GM19023 (cell line): ENCODE data around the gene CFAP20.

Source experiments
- ATAC-seq: cut with Tn5 transposase; IDR thresholded peaks from one replicate; pipeline ENCODE4 v1.9.1; 2021; ENCODE audit warnings: mild to moderate bottlenecking, moderate library complexity; ENCODE audit not compliant: unreplicated experiment

The CFAP20 gene

DNA sequence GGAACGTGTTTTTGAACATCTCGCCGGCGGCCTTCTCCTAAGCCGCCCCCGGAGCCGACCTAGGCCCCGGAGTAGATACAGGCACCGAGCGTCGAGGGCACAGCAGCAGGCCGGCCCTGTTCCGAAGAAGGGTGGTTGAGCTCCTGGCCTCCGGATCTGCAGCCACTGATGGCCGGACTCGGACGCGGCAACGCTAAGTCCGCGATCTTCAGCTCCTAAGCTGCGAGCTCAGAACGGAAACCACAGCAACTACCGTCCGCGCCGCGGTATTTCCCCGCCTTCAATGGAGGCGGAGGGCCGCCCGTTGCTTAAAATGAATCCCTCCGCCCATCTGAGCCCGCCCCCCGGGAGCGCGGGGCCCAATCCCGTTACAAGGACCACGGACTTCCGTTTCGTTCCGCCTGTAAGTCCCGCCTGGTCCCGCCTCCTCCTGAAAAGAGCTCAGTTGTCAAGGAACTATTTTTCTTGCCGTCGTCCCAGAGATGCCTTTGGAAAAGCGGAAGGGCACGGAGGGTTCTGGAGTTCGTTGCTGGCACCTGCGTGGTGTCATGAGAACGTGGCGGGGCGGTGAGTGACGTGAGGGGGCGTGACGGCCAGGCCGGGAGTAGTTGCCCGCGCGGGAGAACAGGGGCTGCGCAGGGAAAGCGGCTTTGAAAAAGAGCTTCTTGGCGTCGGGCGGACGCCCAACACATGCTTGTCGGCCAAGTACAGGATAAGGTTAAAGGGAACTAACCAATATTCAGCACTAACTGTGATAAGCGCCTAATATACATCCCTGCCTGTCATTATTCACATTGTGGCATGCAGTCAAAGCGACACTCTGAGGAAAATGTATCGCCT lies at the start of gene CFAP20:
TSS of gene CFAP20 (minus strand) at position 285 of the 840 bp plus-strand sequence. CDS start at position 19, 266 bp downstream.
- ATAC-seq: peak; percentile 92

DNA sequence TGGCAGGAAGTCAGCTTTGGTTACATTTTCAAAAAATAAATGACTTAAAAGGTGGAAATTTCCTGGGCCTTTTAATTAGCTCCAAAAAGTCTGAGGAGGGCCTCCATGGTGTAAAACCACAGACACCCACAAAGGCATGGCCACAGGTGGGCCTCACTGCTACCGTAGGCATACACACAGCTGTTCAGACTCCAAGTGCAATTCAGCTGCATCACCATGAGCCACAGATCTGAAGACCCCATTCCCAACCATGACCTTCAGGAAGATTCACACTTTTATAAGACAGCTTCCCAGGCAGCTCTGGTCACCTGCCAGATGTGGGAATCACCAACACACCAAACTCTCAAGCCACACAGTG lies 48.2 kb upstream of the CFAP20 start:
- no peak for ATAC-seq

DNA sequence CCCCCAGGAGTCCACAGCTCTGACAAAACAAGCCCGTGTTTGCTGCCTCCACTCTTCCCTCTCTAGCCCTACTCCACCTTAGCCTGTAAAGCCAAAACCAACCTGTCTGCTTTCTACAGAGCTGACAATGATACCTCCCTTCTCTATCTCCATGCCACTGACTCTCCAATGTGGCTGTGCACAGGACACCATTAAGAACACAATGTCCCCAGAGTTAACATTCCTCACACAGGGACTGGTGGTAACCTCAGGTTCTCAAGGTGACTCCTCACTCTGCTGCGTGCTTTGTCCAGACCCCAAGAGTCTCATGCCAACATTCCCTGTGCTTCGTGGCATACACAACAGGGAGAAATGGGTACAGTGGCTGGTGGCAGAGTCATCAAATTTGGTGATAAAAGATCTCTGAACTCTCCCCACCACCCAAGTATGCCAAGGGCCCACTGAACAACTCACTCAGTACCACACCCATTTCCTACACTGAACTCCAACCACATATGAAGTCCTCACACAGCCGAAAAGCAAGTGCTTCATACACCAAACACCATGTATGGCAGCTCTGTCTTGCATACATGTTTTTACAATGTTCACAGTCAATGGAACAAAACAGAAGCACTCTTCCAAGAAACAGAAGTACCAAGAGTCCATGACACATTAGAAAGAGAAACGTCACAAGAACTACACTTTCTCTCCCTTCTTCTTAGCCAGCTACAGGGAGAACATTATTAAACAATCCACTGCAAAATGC lies 47.6 kb upstream of the CFAP20 start:
- no peak for ATAC-seq

DNA sequence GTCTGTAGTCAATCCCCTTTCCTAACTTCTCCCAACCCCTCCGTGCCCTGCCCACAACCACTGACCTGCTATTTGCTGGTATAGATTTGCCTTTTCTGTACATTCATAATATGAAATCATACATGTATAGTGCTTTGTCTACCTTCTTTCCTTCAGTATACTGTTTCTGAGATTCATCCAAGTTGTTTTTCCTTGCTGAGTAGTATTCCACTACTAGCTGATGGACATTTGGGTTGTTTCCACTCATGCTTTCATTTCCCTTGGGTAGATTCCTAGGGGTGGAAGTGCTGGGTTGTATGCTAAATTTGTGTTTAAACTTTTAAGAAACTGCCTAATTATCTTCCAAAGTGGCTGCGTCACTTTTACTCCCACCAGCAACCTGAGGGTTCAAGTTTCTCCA lies 41.0 kb upstream of the CFAP20 start:
- ATAC-seq: no peak

DNA sequence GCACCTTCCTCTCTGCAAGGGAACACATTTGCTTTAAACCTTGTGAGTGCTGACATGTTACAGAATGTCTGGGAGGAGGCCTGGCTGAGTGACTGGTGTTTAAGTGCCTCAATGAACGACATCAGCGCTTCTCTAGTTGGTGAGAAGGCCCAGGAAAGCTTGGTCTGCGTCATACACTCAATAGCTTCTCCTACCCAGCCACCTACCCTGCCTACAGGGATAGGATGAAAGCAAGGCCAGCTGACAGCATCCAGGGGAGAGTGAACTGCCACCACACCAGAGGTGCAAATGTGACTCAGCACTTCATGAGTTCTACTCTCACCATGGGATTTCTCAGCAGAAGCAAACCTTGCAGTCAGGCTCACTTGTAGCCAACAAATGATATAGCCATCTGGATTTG lies 31.7 kb upstream of the CFAP20 start:
- ATAC-seq: no peak

DNA sequence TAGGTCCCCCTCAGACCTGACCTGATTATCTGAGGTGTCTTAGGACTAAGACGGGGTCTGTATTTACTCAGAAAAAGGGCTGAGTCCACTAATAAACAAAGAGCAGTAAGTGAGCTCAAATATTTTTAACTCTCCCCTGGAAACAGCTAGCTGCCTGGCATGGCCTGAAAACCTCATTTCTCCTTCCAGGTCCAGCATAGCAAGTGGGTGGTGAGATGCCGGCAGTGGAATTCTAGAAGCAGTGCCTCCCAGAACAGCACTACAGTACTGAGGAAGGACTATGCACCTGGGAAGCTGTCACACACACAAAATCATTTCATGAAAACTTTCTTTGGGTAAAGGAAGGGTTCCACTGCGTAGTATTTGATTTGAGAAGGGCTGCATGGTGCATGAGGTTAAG lies 29.5 kb upstream of the CFAP20 start:
- no peak for ATAC-seq

DNA sequence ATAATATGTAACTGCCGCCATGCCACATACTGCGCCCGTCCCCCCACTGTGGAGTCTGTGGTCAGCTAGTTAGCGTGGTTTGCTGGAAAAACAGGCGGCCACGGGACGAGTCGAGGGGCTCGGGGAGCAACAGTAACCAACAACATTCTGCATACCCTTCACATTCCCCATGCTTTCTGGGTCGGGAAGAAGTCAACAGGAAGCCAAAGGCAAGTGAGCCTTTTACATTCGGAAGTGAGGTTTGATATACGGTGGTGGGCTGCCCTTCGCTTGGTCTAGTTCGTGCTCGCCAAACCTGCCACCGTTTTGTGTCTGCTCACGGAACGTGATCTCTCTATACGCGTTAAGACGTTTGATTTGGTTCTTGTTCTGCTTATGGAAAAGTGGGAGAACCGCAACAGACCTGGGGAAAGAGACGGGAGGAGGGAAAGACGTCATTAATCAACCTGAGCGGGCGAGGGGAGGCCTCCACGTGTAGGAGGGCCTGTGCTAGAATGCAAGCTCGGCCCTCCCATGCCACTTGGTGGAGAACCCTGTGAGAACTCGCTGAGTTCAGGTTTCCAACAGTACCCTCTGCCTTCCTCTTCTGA lies 28.9 kb upstream of the CFAP20 start:
- no peak for ATAC-seq

DNA sequence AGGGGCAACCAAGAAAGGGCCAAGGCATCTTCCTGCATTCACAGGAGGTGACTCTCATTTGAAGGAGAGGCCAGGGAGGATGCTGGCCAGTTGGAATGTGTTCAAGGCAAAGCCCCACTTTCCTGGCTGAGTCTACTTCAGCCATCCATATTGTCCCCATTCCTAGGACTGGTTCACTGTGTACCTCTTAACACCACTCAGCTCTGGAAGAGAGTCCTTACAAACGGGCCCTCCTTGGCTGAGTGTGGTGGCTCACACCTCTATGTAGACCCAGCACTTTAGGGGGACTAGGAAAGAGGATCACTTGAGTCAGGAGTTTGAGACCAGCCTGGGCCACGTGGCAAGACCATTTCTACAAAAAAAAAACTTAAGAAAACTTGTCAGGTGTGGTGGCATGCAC lies 28.1 kb upstream of the CFAP20 start:
- ATAC-seq: no peak

DNA sequence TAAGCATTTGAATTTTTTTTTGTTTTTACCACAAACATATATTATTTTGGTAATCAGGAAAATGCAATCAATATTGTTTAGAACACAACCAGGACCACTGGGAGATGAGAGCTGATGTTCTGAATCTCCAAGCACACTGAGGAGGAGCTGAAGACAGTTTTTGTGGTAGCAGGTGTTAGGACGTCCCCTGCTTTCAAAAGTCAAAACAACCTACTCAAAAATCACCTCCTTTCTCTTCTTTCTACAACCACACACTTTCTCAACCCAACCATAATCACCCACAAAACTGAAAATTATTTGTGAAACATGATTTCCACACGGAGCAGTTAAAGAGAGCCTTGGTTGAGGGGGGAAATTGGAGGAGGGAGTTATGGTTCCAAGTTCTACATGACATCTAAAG lies 26.7 kb upstream of the CFAP20 start:
- ATAC-seq: no peak

DNA sequence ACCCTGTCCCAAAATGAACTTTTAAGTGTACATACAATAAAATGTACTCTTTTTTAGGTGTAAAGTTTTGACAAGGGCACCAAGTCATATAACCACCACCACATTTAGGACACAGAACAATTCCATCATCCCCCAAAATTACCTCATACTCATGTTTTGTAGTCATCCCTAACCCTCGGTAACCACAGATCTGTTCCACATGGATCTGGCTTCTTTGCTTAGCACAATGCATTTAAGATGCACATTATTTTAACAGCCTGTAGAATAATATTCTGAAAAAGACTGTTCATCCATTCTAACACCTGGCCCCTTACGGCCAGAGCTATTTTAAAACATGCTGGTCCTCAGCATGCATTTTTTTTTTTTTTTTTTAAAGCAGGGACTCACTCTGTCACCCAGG lies 25.2 kb upstream of the CFAP20 start:
- no peak for ATAC-seq

DNA sequence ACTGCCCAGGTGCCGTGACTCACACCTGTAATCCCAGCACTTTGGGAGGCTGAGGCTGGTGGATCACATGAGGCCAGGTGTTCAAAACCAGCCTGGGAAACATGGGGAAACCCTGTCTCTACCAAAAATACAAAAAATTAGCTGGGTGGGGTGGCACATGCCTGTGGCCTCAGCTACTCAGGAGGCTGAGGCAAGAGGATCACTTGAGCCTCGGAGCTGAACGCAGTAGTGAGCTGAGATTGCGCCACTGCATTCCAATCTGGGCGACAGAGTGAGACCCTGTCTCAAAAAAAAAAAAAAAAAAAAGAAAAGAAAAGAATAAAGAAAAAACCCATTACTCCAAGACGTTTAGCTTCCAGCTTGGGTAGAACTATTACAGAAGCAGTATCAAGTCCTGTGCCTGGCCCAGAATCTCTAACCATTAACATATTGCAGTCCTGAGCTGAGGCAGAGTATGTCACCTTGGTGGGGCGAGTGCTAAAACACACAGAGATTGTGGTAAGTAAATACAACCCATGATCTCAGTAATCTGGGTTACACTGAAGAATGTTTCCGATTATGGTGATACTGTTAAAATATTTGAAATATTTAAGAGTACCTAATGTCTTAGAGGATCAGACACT lies 23.2 kb upstream of the CFAP20 start:
- ATAC-seq: no peak

DNA sequence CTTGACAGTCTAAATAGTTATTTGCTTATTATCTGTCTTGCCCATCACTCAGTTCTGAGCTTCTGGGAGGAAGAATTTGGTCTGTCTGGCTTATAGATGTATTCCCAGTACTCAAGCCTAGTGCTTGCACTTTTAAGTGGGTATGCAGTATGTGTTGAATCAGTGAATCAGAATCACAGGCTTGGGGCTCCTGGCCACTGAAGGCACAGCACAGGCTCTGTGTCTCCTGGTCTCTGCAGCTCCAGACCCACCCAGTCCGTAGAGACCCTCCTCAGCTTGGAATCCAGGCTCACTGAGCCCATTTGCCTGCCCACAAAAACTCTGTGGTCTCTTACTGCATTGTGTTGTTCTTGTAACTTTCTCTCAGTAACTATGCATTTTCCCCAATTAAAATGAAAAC lies 19.3 kb upstream of the CFAP20 start:
- ATAC-seq: no peak

DNA sequence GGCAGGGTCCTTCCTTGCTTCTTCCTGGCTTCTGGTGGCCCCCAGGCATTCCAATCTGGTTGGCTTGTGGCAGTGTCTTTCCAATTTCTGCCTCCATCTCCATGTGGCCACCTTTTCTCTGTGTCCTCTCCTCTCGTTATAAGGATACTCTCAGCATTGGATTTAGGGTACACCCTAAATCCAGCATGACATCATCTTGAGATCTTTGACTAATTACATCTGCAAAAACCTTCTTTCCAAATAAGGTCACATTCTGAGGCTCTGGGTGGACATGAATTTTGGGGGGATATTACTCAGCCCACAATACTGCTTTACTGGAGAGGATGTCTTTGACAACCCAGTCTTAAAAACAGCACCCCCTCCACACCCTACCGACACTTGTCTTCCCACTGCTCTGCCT lies 18.9 kb upstream of the CFAP20 start:
- ATAC-seq: no peak

DNA sequence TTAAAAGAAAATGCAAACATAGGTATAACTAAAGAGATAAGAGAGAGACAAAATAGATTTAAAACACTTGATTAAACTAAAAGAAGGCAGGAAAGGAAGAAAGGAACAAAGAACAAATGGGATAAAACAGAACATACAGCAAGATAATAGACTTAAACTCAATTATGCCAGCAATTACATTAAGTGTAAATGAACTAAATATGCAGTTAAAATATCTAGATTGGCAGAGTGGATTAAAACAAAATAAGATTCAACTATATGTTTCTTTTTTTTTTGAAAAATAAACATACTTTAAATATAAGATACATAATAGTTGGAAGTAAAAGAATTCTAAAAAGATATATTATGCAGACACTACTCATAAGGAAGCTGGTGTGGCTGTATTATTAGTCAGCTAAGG lies 9.7 kb upstream of the CFAP20 start:
- no peak for ATAC-seq

DNA sequence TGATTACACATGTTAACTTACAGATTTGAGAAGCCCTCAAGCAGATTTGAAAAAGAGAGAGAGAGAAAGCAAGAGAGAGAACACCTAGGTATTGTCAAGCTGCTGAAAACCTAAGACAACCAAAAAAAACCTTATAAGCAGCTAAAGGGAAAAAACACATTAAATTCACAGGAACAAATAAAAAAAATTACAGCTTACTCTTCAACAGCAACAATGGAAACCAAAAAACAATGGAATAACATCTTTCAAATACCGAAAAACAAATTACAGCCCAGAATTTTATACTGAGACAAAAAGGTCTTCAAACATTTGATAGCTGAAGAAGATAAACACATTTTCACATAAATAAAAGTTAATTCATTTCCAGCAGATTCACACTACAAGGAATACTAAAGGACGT lies 8.4 kb upstream of the CFAP20 start:
- ATAC-seq: no peak

DNA sequence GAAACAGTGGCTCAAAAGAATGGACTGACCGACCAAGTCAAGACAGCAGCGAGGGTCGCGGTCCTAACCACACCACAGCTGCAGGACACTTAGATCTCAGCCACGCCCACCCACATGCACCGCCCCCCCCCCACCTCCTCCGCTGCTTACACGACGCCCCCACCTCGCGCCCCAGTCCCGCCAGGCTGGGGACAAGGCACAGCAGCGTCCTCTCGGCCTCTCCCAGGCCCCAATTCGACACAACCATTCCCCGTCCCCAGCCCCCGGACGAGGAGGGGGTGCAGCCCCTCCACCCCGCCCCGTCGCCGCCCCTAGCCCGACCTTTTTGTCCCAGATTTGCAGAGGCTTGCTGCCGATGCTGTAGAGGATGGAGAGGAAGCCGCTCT lies 477 bp downstream of the CFAP20 start:
- peak; percentile 6 for ATAC-seq

DNA sequence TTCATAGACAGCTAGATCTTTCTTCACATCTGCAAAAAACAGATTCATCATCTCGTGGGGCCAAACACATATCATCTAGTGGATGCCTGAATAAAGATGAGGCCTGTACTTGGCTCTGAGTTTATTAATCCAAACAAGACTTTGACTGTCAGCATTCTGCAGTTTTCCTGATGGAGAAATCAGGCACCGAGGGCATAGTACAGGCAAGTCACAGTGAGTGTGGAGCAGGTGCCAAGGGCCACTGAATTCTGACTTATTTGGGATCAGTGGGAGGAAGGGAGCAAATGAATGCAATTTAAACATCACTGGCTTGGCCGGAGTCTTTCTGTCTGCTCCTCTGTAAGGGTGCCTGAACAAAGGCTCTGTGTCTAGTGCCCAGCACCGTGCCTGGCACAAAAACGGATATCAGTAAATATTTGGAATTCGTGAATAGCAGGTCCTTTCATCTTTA lies 975 bp downstream of the CFAP20 start:
- ATAC-seq: no peak

DNA sequence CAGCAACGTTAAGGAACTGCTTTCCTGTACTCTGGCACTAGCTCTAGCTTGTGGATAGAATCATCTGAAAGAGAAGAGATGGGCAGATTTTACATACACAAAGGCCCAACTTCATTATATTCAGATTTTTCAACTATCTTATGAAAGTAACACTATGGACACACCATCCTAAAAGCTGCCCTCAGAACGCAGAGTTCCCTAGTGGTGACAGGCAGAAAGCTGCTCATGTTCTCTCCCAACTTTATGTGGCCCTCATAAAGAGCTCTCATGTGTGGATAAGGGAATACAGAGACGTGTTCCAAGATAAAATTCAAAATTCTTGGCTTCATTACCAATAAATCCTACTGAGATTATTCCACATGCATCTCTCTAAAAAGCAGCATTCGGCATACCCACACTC lies 1.5 kb downstream of the CFAP20 start:
- no peak for ATAC-seq

DNA sequence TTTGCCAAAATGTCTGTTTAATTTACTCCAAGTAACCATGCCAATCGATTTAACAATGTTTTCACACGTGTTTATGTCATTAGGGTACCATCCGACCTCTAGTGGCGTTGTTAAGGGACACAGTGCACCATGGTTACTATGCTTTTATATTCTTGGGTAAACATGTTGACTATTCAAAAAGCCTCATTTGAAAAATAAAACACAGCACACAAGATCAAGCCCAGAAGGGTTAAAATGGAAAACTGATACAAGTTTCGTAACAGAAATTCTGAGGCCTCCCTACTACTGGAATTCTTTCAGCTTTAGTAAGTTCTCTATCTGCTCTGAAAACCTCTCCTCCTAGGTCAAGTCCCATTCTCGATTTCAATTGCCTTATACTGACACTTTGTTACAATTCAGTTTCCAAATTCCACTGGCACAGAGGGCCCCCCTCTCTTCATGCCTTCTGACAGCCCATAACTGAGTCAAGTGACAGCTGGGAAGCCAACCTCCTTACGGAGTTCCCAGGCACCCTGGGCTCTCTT lies 2.1 kb downstream of the CFAP20 start:
- no peak for ATAC-seq

DNA sequence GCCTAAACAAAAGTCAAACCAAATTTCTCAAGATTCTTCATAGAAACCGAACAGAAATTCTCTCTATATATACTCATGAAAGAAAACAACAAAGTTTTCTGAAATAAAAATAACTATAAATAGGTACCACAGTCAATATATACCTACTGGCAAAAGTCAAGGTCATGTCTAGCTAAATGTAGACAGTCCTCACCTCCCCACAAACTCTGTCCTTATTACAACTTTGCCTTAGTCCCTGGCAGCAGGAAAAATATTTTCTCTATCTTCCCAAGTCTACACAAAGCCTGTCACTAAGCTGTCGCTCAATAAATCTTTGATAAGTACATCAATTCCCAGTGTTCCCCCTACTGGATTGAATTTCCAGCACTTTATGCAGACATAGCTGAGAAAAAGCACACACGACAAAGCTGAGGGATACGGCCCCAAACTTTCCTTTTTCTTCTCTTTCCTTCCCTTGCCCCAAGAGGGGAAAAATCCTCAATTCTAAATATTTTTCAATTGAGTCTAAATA lies 2.7 kb downstream of the CFAP20 start:
- no peak for ATAC-seq

DNA sequence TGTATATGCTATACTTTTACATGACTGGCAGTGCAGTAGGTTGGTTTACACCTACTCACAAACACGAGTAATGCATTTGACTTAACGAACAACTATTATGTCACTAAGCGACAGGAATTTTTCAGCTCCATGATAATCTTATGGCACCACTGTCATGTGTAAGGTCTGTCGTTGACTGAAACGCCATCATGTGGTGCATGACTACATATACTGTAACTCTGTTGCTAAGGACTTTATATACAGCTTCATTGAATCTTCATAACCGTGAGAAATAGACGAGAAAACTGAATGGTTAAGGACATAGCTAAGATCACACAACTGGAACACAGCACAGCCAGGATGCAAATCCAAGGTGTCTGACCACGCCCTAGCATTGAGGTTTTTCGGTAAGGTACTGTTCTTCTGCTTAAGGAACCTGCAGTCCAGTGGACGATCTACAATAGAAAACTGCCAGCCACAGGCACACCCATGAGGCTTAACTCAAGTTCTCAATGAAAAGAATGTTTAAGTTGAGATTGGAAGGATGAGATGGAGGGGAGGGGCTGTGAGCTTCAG lies 3.3 kb downstream of the CFAP20 start:
- ATAC-seq: no peak
